ENCODE data around the gene JAM3. TPM values are rescaled to one million over a fixed set of nuclear protein-coding genes. Genes with fewer than 3 reads are reported as not detected.

Gene JAM3
- total RNA-seq, 1 experiment from 2014 or later = 1.5 TPM

DNA sequence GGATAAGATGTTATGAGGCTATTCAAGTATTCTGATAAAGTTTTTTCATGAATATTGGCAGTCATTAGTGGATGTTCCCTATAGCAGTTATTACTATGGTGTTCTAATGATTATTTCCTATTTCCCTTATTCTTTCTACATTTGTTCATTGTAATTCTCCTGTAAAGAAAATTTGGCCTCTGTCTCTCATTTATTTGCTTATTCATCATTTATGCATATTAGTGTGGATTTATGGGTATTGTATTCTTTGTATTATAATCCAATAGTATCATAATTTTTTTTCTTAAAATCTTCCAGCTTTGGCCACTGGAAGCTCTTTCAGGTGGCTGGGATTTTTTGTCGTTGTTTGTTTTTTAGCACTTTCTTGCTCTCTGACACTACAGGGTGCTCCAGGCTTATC is 47.3 kb downstream of the JAM3 start:
- no TSS peak for BruUV-seq (replicated peaks)
- Histone ChIP-seq H3K36me3 (ENCODE audit: control insufficient read depth, insufficient read depth, low read length) (no peaks in the 10 kb centered on the region), H3K27me3 (replicated peaks; ENCODE audit: control insufficient read depth, insufficient read depth, low read length) (no peaks in the 10 kb centered on the region; the same call in 1 of the 2 replicates), H3K4me3 (ENCODE audit: low read depth, low read length) (no peak overlapping the region), H3K9me3 (peaks cover 3% of the 10 kb centered on the region; the same call in 1 of the 2 replicates), H3K4me1 (no peaks in the 10 kb centered on the region)
- Mint-ChIP-seq H3K36me3 (ENCODE audit: insufficient read depth, unreplicated experiment) (no peaks in the 10 kb centered on the region), H3K27ac (ENCODE audit: unreplicated experiment) (no peak overlapping the region), H3K4me1 (ENCODE audit: low read depth, unreplicated experiment) (no peaks in the 10 kb centered on the region), H3K4me3 (ENCODE audit: unreplicated experiment) (no peak overlapping the region), H3K9me3 (ENCODE audit: unreplicated experiment) (no peaks in the 10 kb centered on the region), H3K27me3 (ENCODE audit: insufficient read depth, unreplicated experiment) (peaks cover 25% of the 10 kb centered on the region)
- intact Hi-C loops (cut with micrococcal nuclease; ENCODE audit: unreplicated experiment) = no loop called here
- TF ChIP-seq, protein P1, sequence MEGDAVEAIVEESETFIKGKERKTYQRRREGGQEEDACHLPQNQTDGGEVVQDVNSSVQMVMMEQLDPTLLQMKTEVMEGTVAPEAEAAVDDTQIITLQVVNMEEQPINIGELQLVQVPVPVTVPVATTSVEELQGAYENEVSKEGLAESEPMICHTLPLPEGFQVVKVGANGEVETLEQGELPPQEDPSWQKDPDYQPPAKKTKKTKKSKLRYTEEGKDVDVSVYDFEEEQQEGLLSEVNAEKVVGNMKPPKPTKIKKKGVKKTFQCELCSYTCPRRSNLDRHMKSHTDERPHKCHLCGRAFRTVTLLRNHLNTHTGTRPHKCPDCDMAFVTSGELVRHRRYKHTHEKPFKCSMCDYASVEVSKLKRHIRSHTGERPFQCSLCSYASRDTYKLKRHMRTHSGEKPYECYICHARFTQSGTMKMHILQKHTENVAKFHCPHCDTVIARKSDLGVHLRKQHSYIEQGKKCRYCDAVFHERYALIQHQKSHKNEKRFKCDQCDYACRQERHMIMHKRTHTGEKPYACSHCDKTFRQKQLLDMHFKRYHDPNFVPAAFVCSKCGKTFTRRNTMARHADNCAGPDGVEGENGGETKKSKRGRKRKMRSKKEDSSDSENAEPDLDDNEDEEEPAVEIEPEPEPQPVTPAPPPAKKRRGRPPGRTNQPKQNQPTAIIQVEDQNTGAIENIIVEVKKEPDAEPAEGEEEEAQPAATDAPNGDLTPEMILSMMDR (IDR thresholded peaks at IDR 0.05; ENCODE audit: insufficient read depth in 1 of 2, low read depth in 1 of 2, low read length in 1 of 2, severe bottlenecking in 1 of 2, unreplicated experiment in 1 of 2) = no peak
- ChIA-PET CTCF (no interaction called here), POLR2A (no interaction called here)
- DNase-seq = no peak

DNA sequence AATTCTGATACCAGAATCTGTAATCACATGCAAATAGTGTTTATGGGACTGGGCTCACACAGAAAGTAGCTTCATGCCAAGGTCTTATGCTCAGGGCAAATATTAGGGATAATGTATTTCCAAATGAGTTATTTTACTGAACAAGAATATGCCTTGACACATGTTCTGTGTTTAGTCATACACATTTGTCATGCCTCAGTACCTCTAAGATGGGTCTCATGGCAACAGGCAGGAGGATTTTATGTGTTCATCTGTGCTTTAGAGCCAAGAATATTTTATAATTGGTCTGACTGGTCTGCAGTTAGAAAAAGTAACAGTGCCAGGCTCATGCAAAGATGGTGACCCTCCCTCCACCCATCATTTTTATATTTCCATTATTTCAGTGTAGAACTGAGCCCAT is 49.1 kb downstream of the JAM3 start:
- Histone ChIP-seq H3K4me3 (ENCODE audit: low read depth, low read length) (no peak overlapping the region), H3K27me3 (replicated peaks; ENCODE audit: control insufficient read depth, insufficient read depth, low read length) (no peaks in the 10 kb centered on the region; the same call in 1 of the 2 replicates), H3K36me3 (ENCODE audit: control insufficient read depth, insufficient read depth, low read length) (no peaks in the 10 kb centered on the region), H3K4me1 (no peaks in the 10 kb centered on the region), H3K9me3 (peaks cover 3% of the 10 kb centered on the region; the same call in 1 of the 2 replicates)
- H3K9me3 Mint-ChIP-seq (ENCODE audit: unreplicated experiment) = no peaks in the 10 kb centered on the region
- intact Hi-C loops (cut with micrococcal nuclease; ENCODE audit: unreplicated experiment) = no loop called here
- BruUV-seq (replicated peaks) = no TSS peak
- H3K27me3 Mint-ChIP-seq (ENCODE audit: insufficient read depth, unreplicated experiment) = peaks cover 28% of the 10 kb centered on the region
- no peak overlapping the region for H3K4me3 Mint-ChIP-seq (ENCODE audit: unreplicated experiment)
- no peak overlapping the region for H3K27ac Mint-ChIP-seq (ENCODE audit: unreplicated experiment)
- CTCF ChIA-PET = no interaction called here
- TF ChIP-seq, protein P1 (IDR thresholded peaks at IDR 0.05; ENCODE audit: insufficient read depth in 1 of 2, low read depth in 1 of 2, low read length in 1 of 2, severe bottlenecking in 1 of 2, unreplicated experiment in 1 of 2) = no peak
- no peaks in the 10 kb centered on the region for H3K4me1 Mint-ChIP-seq (ENCODE audit: low read depth, unreplicated experiment)
- H3K36me3 Mint-ChIP-seq (ENCODE audit: insufficient read depth, unreplicated experiment) = no peaks in the 10 kb centered on the region
- no peak for DNase-seq
- POLR2A ChIA-PET = no interaction called here

DNA sequence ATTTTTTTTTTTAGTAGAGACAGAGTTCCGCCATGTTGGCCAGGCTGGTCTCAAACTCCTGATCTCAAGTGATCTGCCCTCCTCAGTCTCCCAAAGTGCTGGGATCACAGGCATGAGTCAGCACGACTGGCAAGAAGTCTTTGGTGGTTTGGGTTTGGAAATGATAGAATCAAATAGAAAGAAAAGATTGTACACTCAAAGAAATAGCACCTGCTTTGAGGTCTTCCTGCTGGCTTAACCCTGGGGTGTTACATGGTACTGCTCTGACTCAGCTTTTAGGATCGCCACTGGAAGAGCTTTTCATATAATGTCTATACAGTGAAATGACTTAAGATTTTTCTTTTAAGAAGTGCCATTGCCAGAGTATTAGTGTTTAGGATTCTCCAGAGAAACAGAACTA is 50.2 kb downstream of the JAM3 start:
- Mint-ChIP-seq H3K9me3 (ENCODE audit: unreplicated experiment) (no peaks in the 10 kb centered on the region), H3K27me3 (ENCODE audit: insufficient read depth, unreplicated experiment) (peaks cover 35% of the 10 kb centered on the region), H3K36me3 (ENCODE audit: insufficient read depth, unreplicated experiment) (no peaks in the 10 kb centered on the region), H3K27ac (ENCODE audit: unreplicated experiment) (no peak overlapping the region), H3K4me1 (ENCODE audit: low read depth, unreplicated experiment) (no peaks in the 10 kb centered on the region), H3K4me3 (ENCODE audit: unreplicated experiment) (no peak overlapping the region)
- no peak for DNase-seq
- Histone ChIP-seq H3K4me3 (ENCODE audit: low read depth, low read length) (no peak overlapping the region), H3K4me1 (no peaks in the 10 kb centered on the region), H3K9me3 (peaks cover 3% of the 10 kb centered on the region; the same call in 1 of the 2 replicates), H3K27me3 (replicated peaks; ENCODE audit: control insufficient read depth, insufficient read depth, low read length) (no peaks in the 10 kb centered on the region; the same call in 1 of the 2 replicates), H3K36me3 (ENCODE audit: control insufficient read depth, insufficient read depth, low read length) (no peaks in the 10 kb centered on the region)
- intact Hi-C loops (cut with micrococcal nuclease; ENCODE audit: unreplicated experiment) = no loop called here
- BruUV-seq (replicated peaks) = no TSS peak
- ChIA-PET CTCF (no interaction called here), POLR2A (no interaction called here)
- TF ChIP-seq, protein P1 (IDR thresholded peaks at IDR 0.05; ENCODE audit: insufficient read depth in 1 of 2, low read depth in 1 of 2, low read length in 1 of 2, severe bottlenecking in 1 of 2, unreplicated experiment in 1 of 2) = no peak
